ENCODE measurements around the gene ULK1. TPM values are rescaled to one million over a fixed set of nuclear protein-coding genes. Genes with fewer than 3 reads are reported as not detected.

The ULK1 gene
- total and polyA plus RNA-seq, 2 of the 13 experiments (the other 11 are each of a cell fraction or from before 2014, with no cell fraction given), result 2.8 to 10.1 TPM

DNA sequence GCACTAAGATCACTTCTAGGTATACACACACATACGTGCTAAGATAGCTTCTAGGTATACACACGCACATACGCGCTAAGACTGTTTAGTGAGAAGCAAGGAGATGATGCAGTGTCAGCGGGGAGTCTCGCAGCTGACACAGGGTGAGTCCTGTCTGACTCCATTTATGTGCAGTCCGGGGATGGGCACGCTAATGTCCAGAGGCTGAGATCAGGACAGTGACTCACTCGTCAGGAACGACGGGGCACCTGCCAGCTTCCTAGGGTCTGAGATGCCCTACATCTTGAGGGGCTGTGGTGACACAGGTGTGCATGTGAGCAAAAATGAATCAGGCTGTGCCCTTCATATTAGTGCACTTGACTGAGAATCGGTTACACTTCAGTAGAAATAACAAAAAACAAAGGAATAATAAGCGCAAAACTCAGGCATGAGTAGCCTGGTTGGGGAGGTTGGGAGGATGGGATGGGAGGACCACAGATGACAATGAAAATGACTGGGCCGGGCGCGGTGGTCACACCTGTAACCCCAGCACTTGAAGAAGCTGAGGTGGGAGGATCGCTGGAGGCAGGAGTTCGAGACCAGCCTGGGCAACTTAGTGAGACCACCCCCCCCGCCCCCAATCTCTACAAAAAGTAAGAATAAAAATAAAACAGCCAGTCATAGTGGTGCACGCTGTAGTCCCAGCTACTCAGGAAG, 29.1 kb upstream of the ULK1 start:
- in situ Hi-C loops (cut with HindIII; ENCODE audit: extremely low pct_ligation_motif_present, low pct_unique_long_range_greater_than_20kb), result no loop called here
- intact Hi-C loops (cut with micrococcal nuclease; ENCODE audit: unreplicated experiment), result no loop called here
- Histone ChIP-seq H3K4me2 (ENCODE audit: low read depth, low read length) (no peak overlapping the region), H3K4me1 (ENCODE audit: insufficient read depth, low read length) (peaks cover 42% of the 10 kb centered on the region), H3K9me3 (ENCODE audit: low read length) (no peaks in the 10 kb centered on the region), H3K36me3 (replicated peaks in 1 of 2; ENCODE audit: control insufficient read depth in 1 of 2, insufficient read depth in 2 of 2, low read length in 2 of 2) (no peaks in the 10 kb centered on the region), H2AFZ (ENCODE audit: low read length) (no peak overlapping the region), H3K79me2 (ENCODE audit: insufficient read depth, low read length) (no peaks in the 10 kb centered on the region), H3K27me3 (ENCODE audit: control insufficient read depth in 1 of 2, insufficient read depth in 2 of 2, low read length in 2 of 2) (peaks cover 3 to 6% of the 10 kb centered on the region in 2 experiments; a peak in 3 of 5 replicates), H3K4me3 (replicated peaks in 1 of 3; ENCODE audit: insufficient read depth in 1 of 3, low read depth in 2 of 3, low read length in 3 of 3) (no peak overlapping the region), H4K20me1 (ENCODE audit: insufficient read depth, low read length) (no peaks in the 10 kb centered on the region), H3K27ac (ENCODE audit: extremely low read length, insufficient read depth, low read length) (no peak overlapping the region), H3K9ac (ENCODE audit: insufficient read depth, low read depth, low read length) (no peak overlapping the region)
- POLR2A ChIA-PET, result interaction anchor here (0.7 kb wide), 1 partner anchor 14 kb away, joined by 6 read pairs; no protein-coding TSS in a partner anchor
- 40% methylated on average over 20 of the region's 20 CpGs for WGBS (ENCODE audit: low lambda C conversion rate)
- no TSS peak for BruUV-seq (replicated peaks)
- CTCF ChIA-PET (ENCODE audit: low intra/inter-chr PET ratio, low total read pairs), result no interaction called here
- FAIRE-seq, result no peak
- DNase-seq (ENCODE audit: low spot score), result no peak
- no peak for ATAC-seq
- TF ChIP-seq FOSL2 (CRISPR knock-in tag; IDR thresholded peaks at IDR 0.05), result peak; percentile 88
- 0 out of 2 replicates have a peak, but pooled peaks have one; percentile 35 for TF ChIP-seq ZNF263 (CRISPR knock-in tag; IDR thresholded peaks at IDR 0.05)
- TF ChIP-seq TEAD3 (CRISPR knock-in tag; optimal IDR thresholded peaks at IDR 0.05; ENCODE audit: borderline replicate concordance), result peak; percentile 24
- TF ChIP-seq, protein P1, sequence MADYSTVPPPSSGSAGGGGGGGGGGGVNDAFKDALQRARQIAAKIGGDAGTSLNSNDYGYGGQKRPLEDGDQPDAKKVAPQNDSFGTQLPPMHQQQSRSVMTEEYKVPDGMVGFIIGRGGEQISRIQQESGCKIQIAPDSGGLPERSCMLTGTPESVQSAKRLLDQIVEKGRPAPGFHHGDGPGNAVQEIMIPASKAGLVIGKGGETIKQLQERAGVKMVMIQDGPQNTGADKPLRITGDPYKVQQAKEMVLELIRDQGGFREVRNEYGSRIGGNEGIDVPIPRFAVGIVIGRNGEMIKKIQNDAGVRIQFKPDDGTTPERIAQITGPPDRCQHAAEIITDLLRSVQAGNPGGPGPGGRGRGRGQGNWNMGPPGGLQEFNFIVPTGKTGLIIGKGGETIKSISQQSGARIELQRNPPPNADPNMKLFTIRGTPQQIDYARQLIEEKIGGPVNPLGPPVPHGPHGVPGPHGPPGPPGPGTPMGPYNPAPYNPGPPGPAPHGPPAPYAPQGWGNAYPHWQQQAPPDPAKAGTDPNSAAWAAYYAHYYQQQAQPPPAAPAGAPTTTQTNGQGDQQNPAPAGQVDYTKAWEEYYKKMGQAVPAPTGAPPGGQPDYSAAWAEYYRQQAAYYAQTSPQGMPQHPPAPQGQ (CRISPR knock-in tag; IDR thresholded peaks at IDR 0.05; ENCODE audit: borderline replicate concordance), result no peak

DNA sequence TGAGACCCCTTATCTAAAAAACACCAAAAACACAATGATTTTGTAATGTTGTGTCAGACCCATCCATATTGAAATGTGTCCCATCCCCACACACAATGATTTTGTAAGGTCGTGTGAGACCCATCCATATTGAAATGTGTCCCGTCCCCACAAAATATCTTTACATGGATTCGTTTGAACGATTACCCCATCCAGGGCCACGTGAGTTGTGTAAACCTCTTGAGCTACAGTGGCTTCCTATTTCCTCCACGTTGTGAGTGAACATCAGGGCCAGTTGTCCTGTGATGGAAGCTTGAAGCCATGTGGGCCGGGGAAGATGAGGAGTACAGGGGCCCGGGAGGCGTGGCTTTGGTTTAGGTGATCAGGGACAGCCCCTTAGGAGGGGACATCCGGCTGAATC, 27.0 kb upstream of the ULK1 start:
- H3K4me1 ChIP-seq (ENCODE audit: insufficient read depth, low read length), result peaks cover 31% of the 10 kb centered on the region
- no peaks in the 10 kb centered on the region for H4K20me1 ChIP-seq (ENCODE audit: insufficient read depth, low read length)
- no peak overlapping the region for H3K27ac ChIP-seq (ENCODE audit: extremely low read length, insufficient read depth, low read length)
- POLR2A ChIA-PET, result interaction anchor here (0.5 kb wide), 1 partner anchor 19 kb away, joined by 3 read pairs; no protein-coding TSS in a partner anchor
- CTCF ChIA-PET (ENCODE audit: low intra/inter-chr PET ratio, low total read pairs), result interaction anchor here (0.6 kb wide), 1 partner anchor 14 kb away, joined by 3 read pairs; no protein-coding TSS in a partner anchor
- no peak for DNase-seq (ENCODE audit: low spot score)
- no peaks in the 10 kb centered on the region for H3K79me2 ChIP-seq (ENCODE audit: insufficient read depth, low read length)
- FAIRE-seq, result no peak
- intact Hi-C loops (cut with micrococcal nuclease; ENCODE audit: unreplicated experiment) (no loop called here), in situ Hi-C loops (cut with HindIII; ENCODE audit: extremely low pct_ligation_motif_present, low pct_unique_long_range_greater_than_20kb) (no loop called here)
- peak overlapping the region; percentile 7; the same call in 1 of the 2 replicates for H3K4me2 ChIP-seq (ENCODE audit: low read depth, low read length)
- H3K9ac ChIP-seq (ENCODE audit: insufficient read depth, low read depth, low read length), result no peak overlapping the region
- no peak for ATAC-seq
- WGBS (ENCODE audit: low lambda C conversion rate), result 10% methylated on average over 10 of the region's 10 CpGs
- no TSS peak for BruUV-seq (replicated peaks)
- H3K4me3 ChIP-seq (replicated peaks in 1 of 3; ENCODE audit: insufficient read depth in 1 of 3, low read depth in 2 of 3, low read length in 3 of 3), result no peak overlapping the region
- H2AFZ ChIP-seq (ENCODE audit: low read length), result no peak overlapping the region
- no peaks in the 10 kb centered on the region for H3K36me3 ChIP-seq (replicated peaks in 1 of 2; ENCODE audit: control insufficient read depth in 1 of 2, insufficient read depth in 2 of 2, low read length in 2 of 2)
- H3K27me3 ChIP-seq (ENCODE audit: control insufficient read depth in 1 of 2, insufficient read depth in 2 of 2, low read length in 2 of 2), result peaks cover 5 to 6% of the 10 kb centered on the region in 2 experiments; a peak in 3 of 5 replicates
- no peaks in the 10 kb centered on the region for H3K9me3 ChIP-seq (ENCODE audit: low read length)
- TF ChIP-seq ZNF337 (CRISPR knock-in tag; IDR thresholded peaks at IDR 0.05; ENCODE audit: borderline replicate concordance, low read depth) (no peak), ATF5 (CRISPR knock-in tag; IDR thresholded peaks at IDR 0.05; ENCODE audit: low read depth) (no peak), ZNF660 (CRISPR knock-in tag; IDR thresholded peaks at IDR 0.05; ENCODE audit: borderline replicate concordance, low read depth) (no peak), MTERF4 (CRISPR knock-in tag; IDR thresholded peaks at IDR 0.05) (no peak), ZFAT (CRISPR knock-in tag; conservative IDR thresholded peaks at IDR 0.05) (no peak), AHR (CRISPR knock-in tag; IDR thresholded peaks at IDR 0.05) (no peak), ETV6 (CRISPR knock-in tag; conservative IDR thresholded peaks at IDR 0.05) (no peak), ZNF616 (CRISPR knock-in tag; IDR thresholded peaks at IDR 0.05; ENCODE audit: low read depth) (no peak)
- TF ChIP-seq, protein P2, sequence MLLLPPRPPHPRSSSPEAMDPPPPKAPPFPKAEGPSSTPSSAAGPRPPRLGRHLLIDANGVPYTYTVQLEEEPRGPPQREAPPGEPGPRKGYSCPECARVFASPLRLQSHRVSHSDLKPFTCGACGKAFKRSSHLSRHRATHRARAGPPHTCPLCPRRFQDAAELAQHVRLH (CRISPR knock-in tag; IDR thresholded peaks at IDR 0.05; ENCODE audit: borderline replicate concordance, low read depth), result no peak

Measured in HepG2 (cell line).